HL-60 (cell line): ENCODE data around the gene NUP205.

Experiments
- DNase-seq, 2 experiments: peaks; one replicate each; pipeline ENCODE4 v3.0.0-alpha.2; 2010 to 2020; ENCODE audit warnings: low read depth in 1 of 2, low spot score in 1 of 2
- H3K27ac ChIP-seq: fragments of 250-450 bp; sonication (Bioruptor Pico); replicated peaks from 2 replicates; pipeline ENCODE4 v1.5.1; 2020; ENCODE audit warnings: mild to moderate bottlenecking, moderate library complexity
- H3K27me3 ChIP-seq: fragments of 250-450 bp; sonication (Bioruptor Pico); 2 replicates; pipeline ENCODE4 v1.5.1; 2021; ENCODE audit warnings: mild to moderate bottlenecking, moderate library complexity; ENCODE audit not compliant: insufficient read depth, poor library complexity, severe bottlenecking
- H3K4me3 ChIP-seq: replicated peaks from 2 replicates; pipeline ENCODE4 v1.5.1; 2011; ENCODE audit warnings: mild to moderate bottlenecking, control low read depth, low read length; ENCODE audit not compliant: insufficient read depth
- GABPA ChIP-seq: IDR thresholded peaks from 2 replicates; pipeline ENCODE4 v1.6.1; 2012; ENCODE audit warnings: low read depth
- POLR2AphosphoS5 ChIP-seq: IDR thresholded peaks from 2 replicates; pipeline ENCODE4 v1.6.1; 2012; ENCODE audit warnings: low read depth
- SPI1 ChIP-seq: IDR thresholded peaks from 2 replicates; pipeline ENCODE4 v1.6.1; 2012; ENCODE audit warnings: low read depth, mild to moderate bottlenecking, borderline replicate concordance
- TF ChIP-seq, protein P1 (sequence below): IDR thresholded peaks from 2 replicates; pipeline ENCODE4 v1.6.1; 2012; ENCODE audit warnings: low read depth; ENCODE audit not compliant: insufficient replicate concordance
- TF ChIP-seq, protein P2 (sequence below): IDR thresholded peaks from one replicate; pipeline ENCODE4 v1.5.1; 2011; ENCODE audit warnings: low read length, control low read depth, inconsistent platforms; ENCODE audit not compliant: insufficient read depth

Gene NUP205

DNA sequence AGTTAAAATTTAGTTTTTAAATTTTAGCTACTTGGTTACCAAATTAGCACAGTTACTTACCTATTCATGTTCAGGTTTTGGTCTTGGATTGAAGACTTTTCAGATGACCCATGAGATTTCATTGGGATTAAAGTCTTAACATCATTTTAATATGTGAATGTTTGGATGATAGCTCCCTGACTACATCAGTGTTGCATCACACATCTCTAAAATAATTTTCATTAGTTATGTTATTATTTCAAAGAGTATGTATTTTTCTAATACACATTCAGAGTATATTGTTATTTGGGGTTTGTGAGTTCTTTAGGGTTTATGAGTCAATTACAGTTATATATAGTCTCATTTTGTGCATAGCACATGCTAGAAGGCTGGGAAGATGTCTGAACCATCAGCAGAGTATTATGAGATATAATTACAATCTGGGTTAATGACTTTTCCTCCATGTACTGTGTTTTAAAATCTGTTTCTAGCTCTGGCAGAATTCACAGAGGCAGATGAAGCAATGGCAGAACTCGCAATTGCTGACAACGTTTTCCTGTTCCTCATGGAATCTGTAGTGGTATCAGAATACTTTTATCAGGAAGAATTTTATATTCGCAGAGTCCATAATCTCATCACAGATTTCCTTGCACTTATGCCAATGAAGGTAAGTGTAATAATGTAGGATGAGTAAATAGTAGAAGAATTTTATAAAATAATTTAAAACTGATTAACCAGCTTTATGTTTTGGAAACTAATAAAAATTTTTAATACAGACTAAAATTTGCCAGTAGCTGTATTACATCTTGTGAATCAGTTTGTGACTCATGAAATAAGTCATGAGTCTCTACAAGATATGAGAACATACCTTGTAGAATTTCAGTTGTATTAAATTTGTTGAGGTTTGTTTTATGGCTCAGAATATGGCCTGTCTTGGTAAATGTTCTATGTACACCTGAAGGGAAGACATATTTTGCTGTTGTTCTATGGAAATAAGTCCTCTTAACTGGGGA is 26.9 kb downstream of the NUP205 start:
- TF ChIP-seq POLR2AphosphoS5: no peak
- no peak for TF ChIP-seq GABPA
- TF ChIP-seq, protein P1, sequence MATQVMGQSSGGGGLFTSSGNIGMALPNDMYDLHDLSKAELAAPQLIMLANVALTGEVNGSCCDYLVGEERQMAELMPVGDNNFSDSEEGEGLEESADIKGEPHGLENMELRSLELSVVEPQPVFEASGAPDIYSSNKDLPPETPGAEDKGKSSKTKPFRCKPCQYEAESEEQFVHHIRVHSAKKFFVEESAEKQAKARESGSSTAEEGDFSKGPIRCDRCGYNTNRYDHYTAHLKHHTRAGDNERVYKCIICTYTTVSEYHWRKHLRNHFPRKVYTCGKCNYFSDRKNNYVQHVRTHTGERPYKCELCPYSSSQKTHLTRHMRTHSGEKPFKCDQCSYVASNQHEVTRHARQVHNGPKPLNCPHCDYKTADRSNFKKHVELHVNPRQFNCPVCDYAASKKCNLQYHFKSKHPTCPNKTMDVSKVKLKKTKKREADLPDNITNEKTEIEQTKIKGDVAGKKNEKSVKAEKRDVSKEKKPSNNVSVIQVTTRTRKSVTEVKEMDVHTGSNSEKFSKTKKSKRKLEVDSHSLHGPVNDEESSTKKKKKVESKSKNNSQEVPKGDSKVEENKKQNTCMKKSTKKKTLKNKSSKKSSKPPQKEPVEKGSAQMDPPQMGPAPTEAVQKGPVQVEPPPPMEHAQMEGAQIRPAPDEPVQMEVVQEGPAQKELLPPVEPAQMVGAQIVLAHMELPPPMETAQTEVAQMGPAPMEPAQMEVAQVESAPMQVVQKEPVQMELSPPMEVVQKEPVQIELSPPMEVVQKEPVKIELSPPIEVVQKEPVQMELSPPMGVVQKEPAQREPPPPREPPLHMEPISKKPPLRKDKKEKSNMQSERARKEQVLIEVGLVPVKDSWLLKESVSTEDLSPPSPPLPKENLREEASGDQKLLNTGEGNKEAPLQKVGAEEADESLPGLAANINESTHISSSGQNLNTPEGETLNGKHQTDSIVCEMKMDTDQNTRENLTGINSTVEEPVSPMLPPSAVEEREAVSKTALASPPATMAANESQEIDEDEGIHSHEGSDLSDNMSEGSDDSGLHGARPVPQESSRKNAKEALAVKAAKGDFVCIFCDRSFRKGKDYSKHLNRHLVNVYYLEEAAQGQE: no peak
- TF ChIP-seq, protein P2, sequence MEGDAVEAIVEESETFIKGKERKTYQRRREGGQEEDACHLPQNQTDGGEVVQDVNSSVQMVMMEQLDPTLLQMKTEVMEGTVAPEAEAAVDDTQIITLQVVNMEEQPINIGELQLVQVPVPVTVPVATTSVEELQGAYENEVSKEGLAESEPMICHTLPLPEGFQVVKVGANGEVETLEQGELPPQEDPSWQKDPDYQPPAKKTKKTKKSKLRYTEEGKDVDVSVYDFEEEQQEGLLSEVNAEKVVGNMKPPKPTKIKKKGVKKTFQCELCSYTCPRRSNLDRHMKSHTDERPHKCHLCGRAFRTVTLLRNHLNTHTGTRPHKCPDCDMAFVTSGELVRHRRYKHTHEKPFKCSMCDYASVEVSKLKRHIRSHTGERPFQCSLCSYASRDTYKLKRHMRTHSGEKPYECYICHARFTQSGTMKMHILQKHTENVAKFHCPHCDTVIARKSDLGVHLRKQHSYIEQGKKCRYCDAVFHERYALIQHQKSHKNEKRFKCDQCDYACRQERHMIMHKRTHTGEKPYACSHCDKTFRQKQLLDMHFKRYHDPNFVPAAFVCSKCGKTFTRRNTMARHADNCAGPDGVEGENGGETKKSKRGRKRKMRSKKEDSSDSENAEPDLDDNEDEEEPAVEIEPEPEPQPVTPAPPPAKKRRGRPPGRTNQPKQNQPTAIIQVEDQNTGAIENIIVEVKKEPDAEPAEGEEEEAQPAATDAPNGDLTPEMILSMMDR: no peak
- no peak for TF ChIP-seq SPI1
- DNase-seq: no peak
- H3K4me3 ChIP-seq: no peak overlapping the region
- no peak overlapping the region for H3K27ac ChIP-seq
- no peaks in the 10 kb centered on the region for H3K27me3 ChIP-seq

DNA sequence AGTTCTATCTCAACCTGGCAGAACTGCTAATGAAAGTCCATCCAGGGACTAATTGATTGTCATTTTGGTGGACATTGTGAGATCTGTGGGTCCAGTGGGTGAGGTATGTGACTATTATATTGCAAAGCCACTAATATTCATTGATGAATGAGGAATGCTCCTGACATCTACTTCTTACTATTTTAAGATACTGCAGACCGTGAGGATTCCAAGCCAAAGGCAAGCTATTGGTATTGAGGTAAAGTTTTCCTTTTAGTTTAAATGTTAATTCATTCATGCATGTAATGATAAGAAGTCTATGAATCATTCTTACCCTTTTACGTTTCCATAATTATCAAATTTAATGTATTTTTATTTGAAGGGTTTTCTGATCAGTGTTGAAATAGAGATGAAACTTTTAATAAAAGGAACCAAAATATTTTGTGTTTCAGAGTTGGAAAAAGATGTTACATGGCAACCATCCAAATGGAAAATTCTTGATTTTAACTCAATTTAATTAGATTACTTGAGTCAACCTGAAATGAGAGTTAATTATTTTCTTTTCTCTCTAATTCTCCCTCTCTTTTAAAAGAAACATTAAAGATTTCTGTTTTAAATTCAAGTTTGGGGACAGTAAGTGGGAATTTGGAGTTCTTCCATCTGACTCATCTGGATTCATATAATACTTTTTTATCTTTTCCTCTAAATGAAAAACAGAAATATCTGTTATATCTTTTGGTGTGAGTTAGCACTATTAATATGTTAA is 39.6 kb downstream of the NUP205 start:
- Histone ChIP-seq H3K27ac (no peak overlapping the region), H3K4me3 (no peak overlapping the region), H3K27me3 (no peaks in the 10 kb centered on the region)
- TF ChIP-seq, protein P2: no peak
- TF ChIP-seq SPI1 (no peak), GABPA (no peak), POLR2AphosphoS5 (no peak)
- TF ChIP-seq, protein P1: no peak
- no peak for DNase-seq

DNA sequence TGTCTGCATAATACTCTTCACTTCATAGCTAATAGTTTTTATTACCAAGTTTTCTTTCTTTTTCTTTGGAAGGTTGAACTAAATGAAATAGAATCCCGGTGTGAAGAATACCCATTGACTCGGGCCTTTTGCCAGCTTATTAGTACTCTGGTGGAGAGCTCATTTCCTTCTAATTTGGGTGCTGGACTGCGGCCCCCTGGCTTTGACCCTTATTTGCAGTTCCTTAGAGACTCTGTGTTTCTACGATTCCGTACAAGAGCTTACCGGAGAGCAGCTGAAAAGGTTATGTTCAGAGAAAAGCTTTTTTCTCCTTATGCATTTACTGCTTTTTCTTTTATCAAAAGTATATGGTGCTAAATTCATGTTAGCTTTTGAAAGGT is 40.2 kb downstream of the NUP205 start:
- TF ChIP-seq, protein P1: no peak
- no peak for TF ChIP-seq SPI1
- Histone ChIP-seq H3K27me3 (no peaks in the 10 kb centered on the region), H3K4me3 (no peak overlapping the region), H3K27ac (no peak overlapping the region)
- no peak for DNase-seq
